Measurements from ENCODE around the gene NINJ2.

The NINJ2 gene

DNA sequence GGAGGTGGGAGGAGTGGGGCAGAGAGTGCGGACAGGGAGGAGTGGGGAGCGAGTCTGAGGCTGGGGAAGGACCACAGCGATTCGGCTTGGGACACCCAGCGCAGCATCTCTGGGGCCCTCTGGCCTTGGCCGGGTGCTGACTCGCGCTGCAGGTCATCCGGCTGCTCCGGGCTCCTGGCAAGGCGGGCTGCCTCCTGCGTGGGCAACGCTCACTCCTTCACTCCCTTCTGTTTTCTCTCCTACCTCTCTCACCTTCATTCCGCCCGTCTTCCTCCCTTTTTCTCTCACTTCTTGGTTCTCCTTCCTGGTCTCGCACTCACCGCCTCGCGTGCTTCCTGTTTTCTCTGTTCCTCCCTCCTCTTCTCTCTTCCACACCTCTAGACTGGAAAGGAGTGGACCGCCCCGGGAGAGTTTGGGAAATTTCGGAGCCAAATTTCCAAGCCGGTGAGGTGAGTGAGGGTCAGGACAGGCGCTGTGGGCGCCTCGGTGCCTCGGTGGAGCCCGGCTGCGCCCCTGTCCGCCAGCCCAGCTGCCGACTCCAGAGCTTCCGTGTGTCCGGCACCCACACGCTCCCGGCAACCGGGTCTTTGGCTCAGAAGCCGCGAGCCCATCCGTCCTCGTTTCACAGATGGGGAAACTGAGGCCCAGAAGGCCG lies 116.9 kb downstream of the NINJ2 start:
- no peak for DNase-seq

DNA sequence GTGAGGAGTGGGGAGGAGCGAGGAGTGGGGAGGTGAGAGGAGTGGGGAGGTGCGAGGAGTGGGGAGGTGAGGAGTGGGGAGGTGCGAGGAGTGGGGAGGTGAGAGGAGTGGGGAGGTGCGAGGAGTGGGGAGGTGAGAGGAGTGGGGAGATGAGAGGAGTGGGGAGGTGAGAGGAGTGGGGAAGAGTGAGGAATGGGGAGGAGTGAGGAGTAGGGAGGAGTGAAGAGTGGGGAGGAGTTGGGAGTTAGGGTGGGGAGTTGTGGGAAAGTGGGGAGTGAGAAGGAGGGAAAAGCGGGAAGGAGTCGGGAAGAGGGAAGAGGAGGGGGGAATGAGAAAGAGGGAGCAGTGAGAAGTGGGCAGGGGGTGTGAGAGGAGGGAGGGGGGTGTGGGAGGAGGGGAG lies 117.4 kb downstream of the NINJ2 start:
- no peak for DNase-seq

DNA sequence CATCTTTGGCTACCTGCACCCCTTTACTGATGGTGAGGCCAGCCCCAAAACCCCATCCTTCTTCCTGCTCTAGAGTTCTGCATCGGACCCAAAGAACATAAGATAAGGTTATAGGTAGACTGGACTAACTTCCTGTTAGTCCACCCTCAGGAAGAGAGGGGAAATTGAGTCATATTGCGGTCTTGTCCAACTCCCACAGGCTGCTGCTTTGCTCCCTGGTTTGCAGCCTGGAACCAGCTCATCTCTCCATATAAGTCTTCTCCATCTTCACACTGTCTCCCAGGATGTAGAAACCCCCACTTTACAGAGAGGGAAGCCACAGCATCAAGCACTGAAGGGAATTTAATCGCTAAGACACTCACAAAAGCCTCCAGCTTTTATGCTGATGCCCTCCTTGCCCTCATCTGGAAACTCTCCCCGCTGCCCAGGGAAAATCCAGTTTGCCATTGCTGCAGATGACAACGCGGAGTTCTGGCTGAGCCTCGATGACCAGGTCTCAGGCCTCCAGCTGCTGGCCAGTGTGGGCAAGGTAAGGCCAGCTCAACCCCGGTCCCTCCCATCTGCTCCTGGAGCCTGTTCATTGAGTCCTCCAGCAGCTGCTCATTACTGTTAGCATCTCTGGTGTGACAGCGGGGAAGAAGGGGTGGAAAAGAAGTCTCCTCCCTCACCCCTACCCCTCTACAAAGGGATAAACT lies 118.2 kb downstream of the NINJ2 start:
- DNase-seq: peak in 1 of 2 experiments; percentile 32

DNA sequence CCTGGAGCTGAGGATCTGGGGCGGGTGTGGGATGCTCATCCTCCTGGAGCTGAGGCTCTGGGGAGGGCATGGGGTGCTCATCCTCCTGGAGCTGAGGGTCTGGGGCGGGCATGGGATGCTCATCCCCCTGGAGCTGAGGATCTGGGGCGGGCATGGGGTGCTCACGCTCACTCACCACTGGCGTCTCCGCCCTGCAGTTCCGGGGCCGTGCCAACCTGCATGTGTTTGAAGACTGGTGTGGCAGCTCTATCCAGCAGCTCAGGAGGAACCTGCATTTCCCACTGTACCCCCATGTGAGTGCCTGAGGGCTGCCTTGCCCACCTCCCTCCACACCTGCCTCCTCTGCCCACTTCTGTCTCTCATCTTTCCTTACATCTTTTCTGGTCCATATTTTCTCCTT lies 119.1 kb downstream of the NINJ2 start:
- no peak for DNase-seq

DNA sequence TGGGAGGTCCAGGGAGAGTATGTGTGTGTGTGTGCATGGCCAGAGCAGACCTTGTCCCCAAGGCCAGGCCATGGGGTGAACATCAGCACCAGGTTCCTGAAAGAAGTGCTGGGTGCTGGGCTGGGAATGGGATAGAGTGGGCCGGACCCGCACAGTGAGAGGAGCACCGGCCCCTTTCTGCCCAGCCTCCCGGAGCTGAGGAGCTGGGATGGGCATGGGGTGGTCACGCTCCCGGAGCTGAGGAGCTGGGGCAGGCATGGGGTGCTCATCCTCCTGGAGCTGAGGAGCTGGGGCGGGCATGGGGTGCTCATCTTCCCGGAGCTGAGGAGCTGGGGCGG lies 120.2 kb downstream of the NINJ2 start:
- DNase-seq: no peak

DNA sequence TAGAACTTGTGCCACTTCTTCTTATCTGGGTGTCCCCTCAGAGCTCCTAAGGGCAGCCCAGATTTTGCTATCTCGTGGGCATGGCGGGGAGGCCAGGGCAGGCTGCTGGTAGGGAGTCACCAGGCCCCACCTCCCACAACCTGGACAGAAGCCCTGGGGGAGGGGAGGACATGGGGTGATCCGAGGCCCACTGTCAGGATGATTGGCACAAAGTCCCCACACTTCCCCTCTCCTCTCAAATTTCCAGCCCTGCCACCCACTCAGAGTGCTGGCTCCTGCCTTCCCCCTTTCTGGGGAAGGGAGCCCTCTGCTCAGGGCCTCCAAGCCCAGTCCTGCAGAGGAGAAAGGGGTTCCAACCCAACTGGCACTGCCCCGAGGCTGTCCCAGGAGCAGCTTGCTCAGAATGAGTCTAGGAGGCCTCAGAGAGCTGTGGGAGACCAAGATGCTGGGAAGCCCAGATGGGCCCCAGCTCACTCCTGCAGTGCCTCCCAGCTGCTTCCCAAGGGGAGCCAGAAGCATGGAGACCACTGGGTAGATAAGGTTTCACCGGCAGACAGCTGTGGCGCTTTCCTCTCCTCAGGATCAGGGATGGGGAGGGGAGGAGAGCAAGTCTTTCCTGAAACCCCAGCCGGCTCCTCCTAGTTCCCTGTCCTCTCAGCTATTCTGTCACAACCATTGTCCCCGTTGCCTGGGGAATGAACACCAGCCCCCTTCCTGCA lies 120.7 kb downstream of the NINJ2 start:
- no peak for DNase-seq

DNA sequence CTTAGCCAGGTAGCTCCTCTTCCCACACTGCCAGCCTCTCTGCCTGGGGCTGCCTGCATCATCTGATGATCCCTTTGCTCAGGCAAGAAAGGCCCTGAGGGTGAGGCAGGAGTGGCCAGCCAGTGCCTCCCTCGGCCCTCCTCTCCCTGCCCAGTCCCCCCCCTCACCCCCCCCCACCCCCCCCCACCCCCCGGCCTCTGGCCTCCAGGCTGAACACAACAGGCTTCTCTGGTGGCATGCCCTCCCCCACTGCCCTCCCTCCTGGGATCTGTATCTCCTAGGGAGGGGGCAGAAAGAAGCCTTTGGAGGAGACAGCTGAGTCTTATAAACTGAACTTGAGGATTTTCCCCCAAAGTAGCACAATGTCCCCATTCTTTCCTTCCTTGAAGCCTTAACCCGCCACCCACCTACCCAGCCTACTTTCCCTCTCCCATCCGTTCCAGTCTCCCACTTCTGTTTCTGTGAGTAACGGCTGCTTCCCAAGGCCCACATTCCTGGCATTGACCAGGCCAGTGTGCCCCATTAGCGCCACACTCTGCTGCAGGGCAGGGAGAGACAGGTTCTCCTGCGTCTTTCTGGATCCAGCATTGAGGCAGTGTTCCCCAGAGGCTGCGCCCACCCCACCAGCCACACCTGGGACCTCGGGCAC lies 121.4 kb downstream of the NINJ2 start:
- DNase-seq: no peak

DNA sequence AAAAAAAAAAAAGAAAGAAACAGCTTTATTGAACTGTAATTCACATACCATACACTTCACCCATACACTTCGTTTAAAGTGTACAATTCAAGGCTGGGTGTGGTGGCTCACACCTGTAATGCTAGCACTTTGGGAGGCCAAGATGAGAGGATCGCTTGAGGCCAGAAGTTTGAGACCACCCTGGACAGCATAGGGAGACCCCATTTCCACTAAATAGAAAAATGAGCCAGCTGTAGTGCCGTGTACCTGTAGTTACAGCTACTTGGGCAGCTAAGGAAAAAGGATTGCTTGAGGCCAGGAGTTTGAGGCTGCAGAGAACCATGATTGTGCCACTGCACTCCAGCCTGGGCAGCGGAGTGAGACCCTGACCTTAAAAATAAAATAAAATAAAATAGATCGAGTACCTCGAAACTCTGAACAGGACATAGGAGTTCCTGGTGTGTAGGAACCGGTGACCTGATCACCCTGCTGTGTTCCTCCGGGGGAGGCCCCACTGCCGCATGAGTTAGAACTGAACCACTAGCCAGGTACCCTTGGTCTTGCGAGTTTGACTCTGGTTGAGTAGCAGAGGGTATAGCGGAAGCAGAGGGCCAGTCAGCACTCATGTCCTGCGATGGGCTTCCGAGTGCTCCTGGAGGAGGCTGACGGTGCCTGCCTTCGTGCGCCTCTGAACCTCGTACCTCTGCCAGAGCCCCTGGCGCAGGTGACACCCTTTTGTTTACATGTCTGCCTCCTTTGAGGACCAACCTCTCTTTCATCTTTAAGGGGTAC lies 123.5 kb downstream of the NINJ2 start:
- DNase-seq: no peak

DNA sequence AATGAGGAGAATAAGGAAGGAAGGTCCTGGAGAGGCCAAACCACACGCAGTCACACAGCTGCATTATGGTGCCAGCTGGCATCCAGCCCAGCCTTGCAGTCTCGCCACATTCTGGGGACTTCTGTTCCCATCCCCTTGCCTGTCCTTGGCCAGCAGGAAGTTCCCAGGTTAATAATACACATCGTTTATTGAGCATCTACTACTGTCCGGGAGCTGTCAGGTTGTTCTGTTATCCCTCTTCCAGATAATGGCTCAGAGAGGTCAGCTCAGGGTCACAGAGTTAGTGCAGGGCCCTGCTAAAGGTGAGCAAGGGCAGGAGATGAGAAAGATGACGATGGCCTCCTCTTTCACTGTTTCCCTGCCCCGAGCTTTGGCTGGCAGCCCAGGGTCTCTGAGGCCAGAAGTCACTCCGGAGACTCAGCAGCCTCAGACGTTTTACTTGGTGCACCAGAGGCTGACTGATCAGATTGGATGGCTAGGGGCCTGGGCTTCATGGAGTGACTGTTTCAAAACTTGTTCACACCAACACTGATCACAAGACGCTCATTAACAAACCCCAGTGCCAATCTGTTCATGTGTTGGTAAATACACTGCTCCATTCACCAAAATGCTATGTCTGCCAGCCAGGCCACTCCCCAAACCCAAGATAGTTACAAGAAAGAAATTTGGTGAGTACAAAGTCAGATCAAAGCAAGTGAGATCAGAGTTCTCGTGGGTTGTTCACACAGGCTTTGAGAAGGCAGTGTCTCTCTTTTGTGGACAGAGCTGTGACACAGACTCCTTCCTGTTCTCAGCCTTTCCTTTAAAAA lies 124.3 kb downstream of the NINJ2 start:
- DNase-seq: peak; percentile 52 to 69

DNA sequence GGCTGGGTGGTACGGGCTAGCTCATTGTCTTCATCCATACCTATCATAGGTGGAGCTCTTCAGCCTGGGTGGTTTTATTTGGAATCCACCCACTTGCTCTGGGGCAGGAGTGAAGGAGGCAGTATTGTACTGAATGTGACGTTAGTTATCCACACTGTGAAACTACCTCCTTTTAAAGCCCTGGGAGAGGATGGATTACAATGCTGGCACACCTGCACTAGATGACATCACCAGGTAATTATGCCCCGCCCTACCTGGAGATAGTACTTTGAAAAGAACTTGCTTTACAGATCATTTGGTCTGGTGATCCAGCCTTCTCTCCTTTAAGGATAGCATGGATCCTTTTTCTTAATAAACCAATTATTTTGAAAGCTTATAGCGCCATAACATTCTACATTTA lies 125.5 kb downstream of the NINJ2 start:
- DNase-seq: no peak

DNA sequence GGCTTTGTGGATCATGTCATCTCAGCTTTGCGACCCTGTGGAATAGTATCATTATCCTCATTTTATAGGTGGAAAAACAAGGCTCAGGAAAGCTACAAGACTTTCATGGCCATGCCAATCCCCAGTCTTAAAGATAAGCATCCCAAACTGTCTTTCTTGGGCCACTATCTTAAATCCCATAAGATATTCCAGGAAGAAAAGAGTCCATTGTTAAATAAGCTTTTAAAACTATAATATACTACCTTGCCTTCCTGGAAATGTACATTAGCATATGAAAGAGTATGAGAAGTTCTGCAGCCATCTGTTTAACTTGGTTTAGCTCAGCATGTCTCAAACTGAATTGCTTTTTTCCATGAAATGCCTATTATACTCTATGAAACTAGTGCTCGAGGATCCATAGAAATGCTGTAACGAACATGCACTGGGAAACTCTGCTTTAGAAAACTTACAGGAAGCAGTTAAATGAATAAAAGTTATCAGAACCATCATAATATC lies 126.4 kb downstream of the NINJ2 start:
- no peak for DNase-seq

DNA sequence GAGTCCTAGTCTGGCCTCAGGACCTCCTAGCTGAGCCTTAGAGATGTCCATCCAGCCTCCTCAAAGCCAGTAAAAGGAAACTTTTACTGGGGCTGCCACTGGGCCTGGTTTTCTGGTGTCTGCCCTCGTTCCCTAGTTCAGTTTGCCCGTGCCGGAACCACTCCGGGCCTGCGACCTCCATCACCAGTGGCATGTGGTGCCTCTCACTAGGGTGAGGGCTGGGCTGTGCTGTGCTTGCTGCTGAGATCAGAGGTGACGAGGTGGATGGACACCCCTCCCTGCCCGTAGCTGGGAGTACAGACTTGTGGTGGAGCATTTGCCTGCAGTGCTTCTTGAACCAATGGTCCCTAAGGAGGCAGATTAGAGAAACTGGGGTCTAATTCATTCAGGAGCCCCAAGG lies 127.8 kb downstream of the NINJ2 start:
- DNase-seq: no peak

DNA sequence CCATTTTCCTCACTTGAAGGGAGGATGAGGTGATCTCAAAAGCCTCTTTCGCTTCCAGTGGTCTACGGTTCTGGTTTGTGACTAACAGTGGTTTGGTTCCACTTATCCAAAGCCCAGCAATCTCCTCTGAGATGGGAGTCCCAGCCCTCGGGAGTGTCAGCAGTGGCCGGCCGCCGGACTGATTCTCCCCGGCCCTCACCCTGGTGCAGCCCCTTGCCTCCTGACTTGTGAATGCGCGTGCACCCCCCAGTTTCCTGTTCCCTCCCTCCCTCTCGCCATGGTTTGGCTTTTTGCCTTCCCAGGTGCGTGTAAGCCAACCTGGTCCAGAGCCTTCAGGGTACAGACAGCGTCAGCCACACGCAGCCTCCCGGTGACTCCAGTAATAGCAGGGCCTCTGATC lies 129.0 kb downstream of the NINJ2 start:
- no peak for DNase-seq

DNA sequence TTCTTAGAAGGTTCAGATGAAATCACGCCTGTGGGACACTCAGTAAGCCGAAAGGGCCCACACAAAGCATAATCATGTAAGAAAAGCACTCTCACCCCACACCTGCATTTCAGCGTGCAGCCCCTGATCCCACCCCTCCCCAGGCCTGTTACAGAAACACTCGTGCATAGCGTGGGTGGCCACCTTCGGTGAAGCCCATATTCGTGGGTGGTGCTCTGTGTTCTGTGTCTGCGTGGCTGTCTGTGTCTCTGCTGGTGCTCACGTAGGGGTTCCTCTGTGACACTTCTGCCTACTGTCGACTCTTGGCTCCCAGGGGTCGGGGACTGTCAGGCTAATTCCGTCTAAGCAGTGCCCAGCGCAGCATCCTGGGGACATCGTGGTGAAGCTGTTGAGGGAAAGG lies 129.5 kb downstream of the NINJ2 start:
- no peak for DNase-seq

DNA sequence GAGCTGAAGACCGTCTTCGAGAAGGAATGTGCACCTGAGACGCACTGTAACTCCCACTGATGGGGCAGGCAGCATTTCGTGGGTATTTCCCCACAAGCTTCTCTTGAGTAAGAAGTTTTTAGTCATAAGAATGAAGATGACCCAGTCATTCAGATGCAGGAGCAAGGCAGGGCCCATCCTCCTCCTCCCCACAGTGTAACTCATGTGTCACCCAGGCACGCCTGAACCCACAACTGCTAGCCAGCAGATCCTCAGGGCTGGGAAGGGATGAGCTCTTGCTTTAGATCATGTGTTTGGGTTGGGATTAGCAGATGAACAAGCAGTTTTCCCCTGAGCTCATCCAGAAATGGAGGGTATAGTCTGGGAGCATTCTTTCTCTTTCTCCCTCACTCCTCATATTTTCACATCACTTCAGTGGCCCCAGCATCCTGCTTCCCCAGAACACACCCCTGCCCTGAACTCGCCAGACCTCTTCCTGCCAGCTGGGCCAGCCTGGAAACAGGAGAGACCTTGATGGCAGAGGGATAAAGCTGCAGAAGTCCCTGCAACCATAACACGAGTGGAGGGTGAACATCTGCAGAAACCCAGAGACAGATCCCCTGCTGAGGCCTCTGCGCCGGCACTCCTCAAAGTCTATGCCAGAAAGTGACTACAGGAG lies 130.2 kb downstream of the NINJ2 start:
- no peak for DNase-seq

DNA sequence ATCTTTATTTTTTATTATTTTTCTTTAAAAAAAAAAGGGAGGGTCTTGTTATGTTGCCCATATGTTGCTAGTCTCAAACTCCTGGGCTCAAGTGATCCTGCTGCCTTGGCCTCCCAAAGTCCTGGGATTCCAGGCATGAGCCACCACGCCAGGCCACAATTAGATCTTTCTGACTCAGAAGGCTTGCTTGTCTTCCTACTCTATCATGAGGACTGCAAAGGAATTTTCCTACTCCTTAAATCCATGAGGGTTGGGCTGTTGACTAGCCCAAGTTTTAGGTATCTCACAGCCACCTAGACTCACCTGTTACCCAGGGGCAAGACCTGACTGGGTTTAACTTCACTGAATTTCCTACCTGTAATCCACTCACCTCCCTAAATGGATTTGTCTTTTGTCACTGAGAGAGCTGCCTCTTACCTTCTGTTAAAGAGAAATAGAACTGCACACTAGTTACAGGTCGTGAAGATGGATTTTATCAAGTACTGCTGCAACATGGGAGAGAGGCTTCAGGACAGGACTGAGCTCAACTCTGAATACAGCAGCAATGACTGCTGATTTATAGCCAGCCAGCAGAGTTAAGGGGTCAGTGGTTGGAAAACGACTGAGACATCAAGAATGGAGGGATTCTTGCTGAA lies 131.2 kb downstream of the NINJ2 start:
- no peak for DNase-seq

DNA sequence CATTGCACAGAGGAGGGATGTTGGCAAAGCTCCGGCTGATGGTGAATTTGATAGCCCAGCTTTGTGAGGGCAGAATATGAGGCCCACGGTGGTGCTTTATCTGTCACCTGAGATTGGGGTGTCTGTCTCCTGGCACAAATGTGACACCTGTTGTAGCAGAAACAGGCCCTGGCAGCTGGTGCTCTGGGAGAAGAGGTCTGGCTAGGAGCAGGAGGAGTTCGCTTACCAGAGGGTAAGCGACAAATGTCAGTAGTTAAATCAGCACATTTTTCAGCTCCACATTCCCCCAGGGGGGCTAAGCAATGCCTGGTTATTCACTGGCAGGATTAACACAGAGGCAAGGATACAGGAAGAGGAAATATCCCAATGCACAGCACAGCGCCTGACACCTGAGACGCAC lies 132.4 kb downstream of the NINJ2 start:
- no peak for DNase-seq

DNA sequence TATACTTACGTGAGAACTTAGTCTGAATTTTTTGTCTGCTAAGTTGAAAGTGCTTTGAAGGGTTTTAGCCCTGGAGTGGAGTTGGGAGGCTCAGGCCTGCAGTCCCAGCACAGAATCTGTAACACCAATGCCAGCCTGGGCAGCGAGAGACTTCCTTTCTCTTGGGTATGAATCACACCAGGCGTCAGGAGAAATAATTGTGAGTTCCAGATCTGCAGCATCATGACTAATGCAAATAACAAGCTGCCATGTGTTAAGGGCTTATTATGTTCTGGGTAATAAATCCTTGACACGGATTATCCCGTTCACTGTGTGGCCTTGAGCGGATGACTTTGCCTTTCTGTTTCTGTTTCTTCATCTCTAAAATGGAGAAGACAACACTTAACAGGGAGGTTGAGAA lies 132.9 kb downstream of the NINJ2 start:
- DNase-seq: no peak

DNA sequence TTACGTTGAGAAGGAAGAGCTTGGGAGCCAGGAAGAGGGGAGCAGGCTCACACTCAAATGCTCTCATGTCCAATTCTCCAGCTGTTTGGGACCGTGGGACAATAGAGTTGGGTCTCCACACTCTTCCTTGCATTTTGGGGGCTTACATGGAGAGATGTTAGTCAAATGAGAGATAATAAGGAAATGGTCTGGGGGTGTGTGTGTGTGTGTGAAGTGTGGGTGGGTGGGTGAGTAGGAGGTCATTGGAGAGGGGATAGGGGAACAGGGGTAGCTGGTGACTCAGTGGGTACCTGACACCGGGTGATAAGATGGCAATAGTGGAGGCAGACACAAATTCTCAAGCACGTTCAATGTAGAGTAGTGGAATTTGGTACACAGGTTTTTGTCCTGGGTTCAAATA lies 135.5 kb downstream of the NINJ2 start:
- no peak for DNase-seq

DNA sequence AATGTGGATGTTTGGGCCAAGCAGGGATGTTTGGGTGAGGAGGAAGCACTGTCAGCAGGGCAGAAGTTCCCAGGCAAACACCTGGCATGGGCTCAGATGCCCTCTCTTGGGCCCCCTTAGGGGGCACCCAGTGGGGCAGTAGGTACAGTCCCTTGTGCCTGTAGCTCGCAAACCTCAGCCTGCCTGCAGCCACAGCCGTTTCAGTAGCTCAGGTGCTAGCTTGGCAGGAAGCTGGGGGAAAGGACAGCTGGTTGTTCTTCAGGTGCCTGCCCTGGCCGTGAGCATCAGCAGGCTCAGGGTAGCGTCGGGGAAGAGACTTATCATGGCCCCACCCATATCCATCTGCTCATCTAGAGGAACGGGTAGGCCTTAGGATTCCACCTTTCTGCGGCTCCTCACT lies 136.0 kb downstream of the NINJ2 start:
- DNase-seq: no peak

DNA sequence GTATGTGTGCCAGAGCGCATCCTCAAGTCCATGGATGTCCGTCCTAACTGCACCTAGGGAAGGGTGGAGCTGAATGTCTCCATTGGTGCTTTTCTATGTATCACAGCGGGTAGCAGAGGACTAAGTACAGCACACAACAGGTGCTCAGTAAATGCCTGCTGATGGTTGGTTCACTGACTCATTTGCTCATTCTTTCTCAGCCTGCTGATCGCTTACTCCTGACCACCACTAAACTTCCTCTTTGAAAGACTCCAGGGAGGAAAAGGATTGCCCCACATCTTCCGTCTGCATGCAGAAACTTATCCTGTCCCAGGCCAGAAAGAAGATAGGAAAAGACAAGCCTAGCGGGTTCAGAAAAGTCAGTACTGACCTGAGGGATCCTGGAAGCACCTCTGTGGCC lies 137.2 kb downstream of the NINJ2 start:
- peak; percentile 31 for DNase-seq

All from AML-193 (cell line).